GM21786 (cell line): ENCODE measurements around the gene KNDC1.
"Not testable (repeated sequence)": the region's sequence is repeated elsewhere in the genome, so short reads cannot be mapped to it uniquely, and the experiment has no call there.

Experiments used
- ATAC-seq: cut with Tn5 transposase; IDR thresholded peaks from one replicate; pipeline ENCODE4 v1.9.1; 2021; ENCODE audit not compliant: unreplicated experiment

Gene KNDC1

DNA sequence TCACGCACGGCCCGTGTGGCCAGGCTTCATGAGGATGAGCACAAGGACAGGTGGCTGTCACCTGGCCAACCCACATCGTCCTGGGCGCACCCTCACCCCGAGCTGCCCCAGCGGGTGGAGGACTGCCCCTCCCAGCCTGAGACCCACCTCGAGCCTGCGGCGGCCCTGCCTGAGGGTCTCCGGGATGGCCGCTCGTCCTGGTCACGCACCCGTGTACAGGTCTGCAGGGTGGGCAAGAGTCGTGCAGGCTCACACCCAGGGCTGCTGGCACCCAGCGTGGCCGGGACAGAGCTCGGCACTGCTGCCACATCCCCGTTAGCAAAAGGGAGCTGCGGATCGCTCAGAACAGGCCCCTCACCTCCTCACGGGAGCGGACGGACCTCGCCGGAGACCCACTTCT lies 55.6 kb downstream of the KNDC1 start:
- no peak for ATAC-seq

DNA sequence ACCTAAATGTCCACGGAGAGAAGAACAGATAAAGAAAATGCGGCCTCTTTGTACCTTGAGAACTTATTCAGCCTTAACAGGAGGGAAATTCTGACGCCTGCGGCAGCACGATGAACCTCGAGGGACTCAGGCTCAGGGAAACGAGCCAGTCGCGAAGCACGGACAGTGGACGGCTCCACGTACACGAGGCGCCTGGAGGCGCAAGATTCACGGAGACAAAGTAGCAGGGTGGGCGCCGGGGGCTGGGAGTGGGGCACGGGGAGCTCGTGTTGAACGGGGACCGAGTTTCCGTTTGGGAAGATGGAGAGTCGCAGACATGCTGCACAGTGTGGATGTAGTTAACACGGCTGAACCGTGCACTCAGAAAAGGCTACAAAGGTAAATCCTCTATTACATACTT lies 56.8 kb downstream of the KNDC1 start:
- no peak for ATAC-seq

DNA sequence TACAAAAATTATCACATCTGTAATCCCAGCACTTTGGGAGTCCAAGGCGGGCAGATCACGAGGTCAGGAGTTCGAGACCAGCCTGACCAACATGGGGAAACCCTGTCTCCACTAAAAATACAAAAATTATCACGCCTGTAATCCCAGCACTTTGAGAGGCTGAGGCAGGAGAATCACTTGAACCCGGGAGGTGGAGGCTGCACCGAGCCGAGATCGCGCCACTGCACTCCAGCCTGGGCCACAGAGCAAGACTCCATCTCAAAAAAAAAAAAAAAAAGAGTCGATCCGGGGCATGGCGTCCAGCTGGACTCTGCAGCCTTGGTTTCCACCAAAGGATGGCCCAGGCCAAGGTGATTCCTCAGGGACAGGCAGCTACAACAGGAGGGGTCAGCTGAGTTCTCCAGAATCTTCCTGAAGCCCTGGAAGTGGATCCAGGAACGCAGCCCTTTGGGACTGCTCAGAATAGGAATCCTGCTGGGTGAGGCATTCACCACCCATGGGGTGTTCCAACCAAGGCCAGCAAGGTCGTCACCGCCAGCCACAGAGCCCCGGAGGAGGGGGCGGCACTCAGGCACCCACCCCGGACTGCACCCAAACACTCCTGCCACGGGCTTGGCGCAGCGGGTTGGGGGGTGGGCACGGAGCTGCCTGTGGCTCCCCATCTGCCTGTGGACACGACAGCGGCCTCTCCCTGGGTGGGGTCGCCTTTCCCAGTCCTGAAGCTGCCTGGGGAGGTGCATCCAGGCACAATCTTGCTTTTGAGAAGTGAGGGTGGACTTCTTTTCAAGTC lies 58.0 kb downstream of the KNDC1 start:
- ATAC-seq: no peak

DNA sequence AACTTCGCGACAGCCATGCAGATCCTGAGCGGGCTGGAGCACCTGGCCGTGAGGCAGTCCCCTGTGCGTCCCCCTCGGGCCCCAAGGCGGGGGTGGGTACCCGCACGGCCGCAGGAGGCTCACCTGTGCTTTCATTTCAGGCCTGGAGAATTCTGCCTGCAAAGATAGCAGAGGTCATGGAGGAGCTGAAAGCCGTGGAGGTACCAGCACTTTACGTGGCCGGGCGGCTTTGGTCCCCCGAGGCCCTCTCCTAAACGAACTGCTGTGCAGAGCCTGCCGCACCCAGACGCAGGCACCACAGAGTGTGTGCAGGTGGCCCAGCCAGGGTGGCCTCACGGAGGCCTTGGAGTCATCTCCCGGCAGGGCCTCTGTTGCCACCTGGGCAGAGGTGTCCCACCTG lies 58.9 kb downstream of the KNDC1 start:
- no peak for ATAC-seq

DNA sequence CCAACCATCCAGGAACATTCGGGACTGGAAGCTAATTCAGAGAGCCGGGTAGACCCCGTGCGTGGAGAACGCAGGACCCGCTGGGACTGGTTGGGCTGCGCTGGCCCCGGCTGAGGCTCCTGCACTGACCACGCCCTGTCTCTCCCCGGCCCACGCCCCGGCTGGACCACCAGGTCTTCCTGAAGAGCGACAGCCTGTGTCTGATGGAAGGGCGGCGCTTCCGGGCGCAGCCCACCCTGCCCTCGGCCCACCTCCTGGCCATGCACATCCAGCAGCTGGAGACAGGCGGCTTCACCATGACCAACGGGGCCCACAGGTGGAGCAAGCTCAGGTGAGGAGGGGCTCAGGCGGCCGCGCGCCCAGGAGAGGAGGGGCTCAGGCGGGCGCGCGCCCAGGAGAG lies 59.8 kb downstream of the KNDC1 start:
- no peak for ATAC-seq

DNA sequence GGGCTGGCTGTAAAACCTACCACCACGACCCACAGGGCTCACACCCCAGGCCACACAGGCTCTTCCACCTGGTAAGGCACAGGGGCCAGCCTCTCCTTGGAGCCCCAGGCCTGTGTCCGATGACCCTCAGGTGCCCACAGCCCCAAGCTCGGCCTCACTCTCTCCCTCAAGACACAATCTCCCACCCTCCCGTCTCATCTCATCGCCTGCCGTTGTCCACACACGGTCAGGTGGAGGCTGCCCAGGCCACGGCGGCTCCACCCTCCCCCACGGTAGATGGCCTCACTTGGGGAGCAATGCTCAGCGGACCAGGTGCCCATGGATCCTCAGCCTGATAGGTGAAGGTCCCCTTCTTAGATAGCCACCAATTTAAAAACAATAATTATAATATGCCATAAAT lies 61.3 kb downstream of the KNDC1 start:
- ATAC-seq: no peak

DNA sequence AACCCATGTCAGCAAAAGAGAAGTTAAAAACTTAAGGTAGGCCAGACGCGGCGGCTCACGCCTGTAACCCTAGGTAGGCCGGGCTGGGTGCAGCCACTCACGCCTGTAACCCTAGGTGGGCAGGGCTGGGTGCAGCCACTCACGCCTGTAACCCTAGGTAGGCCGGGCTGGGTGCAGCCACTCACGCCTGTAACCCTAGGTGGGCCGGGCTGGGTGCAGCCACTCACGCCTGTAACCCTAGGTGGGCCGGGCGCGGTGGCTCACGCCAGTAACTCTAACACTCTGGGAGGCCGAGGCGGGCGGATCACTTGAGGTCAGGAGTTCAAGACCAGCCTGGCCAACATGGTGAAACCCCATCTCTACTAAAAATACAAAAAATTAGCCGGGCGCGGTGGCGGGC lies 61.7 kb downstream of the KNDC1 start:
- not testable (repeated sequence) for ATAC-seq

DNA sequence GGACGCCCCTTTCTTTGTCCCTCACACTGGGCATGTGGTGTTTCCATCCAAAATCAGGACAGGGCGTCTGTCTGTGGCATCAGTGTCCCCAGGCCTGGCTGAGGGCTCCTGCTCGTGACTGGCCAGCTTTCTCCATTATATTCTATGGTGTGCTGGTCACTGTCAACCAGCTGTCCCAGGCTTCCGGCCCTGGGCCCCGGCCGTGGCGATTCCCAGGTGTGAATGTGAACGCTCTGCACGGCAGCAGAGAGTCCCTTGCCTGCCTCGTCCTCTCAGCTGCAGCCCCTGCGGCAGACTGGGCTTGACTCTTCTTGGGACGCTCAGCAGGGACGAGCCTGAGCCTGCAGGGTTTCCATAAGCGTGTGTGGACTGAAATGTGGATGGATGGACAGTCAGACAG lies 64.1 kb downstream of the KNDC1 start:
- ATAC-seq: no peak

DNA sequence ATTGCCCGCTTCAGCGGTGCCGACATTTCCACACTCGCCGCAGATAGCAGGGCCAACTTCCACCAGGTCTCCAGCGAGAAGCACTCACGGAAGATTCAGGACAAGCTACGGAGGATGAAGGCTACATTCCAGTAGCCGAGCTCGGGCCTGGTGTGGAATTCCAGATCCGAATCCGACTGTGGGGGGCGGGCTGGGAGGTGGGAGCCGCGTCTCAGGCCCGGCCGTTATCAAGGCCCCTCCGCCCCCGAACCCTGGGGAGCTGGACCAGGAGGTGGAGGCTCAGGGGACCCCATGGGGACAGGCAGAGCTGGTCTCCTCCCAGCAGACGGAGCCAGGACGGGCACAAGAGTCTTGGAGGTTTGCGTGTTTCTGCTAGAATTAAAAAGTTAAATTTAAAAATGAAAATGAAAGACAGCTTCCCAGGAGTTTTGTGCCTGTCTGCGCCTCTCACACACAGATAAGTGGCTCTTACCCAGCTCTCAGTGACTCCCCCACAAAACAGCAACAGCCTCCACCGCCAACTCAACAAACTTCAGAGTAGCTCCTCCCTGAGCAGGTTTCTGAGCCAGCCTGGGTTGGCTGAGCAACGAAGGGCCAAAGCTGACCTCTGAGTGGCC lies 64.8 kb downstream of the KNDC1 start:
- ATAC-seq: no peak

DNA sequence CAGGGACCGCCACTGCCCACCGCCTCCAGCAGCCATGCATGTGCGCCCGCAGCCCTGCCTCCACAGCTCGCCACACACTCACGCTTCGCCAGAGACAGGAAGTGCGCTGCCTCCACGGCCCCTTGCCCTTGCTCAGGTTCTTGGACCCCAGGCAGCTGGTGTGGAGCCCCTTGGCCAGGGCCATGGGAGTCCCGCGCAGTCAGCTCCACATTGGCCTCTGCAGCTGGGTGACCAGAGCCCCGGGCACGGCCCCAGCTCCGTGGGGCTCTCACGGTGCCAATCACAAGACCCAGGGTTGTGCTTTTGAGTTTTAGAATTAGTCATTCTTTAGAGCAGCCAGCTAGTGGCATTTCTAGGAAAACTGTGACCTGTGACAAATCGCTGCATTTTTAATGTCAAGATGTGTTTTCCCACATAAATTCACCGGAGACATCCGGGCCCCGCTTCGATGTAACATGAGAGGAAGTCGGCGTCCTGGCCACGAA lies 65.7 kb downstream of the KNDC1 start:
- ATAC-seq: no peak

DNA sequence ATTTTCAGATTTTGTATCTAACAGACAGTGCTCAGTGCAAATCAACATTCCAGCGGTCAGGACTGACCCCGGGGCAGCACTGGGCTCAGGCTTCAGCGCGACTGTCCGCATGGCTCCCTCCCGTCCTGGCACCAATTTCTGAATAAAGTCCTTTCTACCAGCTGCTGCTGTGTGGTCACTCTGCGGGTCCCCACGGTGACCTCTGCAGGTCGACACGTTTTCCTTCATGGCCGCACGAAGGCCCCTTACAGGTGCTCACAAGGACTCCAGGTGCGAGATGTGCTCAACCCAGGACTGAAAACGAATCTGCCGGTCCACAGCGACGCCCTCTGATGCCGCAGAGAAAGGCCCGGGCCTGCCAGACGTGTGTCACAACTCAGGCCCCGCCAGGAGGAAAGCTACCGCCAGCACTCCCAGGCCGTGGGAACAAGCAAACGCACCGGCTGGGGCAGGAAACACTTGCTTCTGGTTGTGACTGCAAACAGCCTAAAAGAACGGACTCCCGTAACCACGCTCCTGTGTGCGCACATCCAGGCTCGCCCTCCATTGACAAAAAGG lies 66.3 kb downstream of the KNDC1 start:
- ATAC-seq: no peak

DNA sequence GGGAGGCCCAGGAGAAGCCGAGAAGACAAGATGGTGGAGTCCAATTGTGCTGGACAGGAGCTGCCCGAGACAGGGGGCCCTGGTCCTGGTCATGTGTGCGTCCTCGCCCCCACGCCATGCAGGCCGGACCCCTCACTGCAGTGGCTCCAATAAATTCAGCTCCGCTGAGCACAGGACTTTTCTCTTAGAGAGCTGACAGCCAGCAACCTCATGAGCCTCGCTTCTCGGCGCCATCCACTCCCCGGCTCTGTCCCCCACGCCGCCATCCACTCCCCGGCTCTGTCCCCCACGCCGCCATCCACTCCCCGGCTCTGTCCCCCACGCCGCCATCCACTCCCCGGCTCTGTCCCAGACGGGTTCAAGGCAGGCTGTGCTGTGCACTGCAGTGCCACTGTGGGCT lies 67.2 kb downstream of the KNDC1 start:
- no peak for ATAC-seq

DNA sequence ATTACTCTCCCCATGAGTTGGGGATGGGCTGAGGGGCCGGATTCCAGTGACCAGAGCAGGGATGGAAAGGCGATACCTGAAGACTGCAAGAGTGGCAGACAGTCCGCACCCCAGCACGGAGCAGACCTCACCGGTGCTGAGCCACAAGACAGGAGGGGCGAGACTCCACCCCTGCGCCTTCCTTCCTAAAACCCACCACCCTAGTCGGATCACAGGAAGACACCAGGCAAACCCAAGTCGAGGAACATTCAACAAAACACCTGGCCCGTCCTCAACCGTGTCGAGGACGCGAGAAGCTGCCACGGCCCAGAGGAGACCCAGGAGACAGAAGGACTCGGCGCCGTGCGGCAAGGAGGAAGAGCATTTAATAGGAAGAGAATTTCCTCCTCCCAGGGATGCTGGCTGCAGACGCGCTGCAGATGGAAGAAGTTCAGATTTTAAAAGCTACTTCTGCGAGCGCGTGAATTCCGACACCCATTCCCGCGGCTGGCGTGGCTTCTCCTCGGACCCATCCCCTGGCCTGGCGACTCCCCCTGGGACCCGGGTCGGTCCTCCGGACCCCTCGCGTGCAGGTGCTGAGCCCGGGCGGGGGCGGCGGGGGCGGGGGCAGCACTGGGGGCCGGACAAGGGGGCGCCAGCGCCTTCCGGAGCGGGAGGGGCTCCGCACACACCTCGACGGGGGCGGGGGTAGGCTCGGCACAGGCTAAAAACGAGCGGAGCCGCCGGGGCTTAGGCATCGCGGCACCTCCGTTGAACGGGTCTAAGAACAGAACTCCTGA lies 69.4 kb downstream of the KNDC1 start:
- no peak for ATAC-seq

DNA sequence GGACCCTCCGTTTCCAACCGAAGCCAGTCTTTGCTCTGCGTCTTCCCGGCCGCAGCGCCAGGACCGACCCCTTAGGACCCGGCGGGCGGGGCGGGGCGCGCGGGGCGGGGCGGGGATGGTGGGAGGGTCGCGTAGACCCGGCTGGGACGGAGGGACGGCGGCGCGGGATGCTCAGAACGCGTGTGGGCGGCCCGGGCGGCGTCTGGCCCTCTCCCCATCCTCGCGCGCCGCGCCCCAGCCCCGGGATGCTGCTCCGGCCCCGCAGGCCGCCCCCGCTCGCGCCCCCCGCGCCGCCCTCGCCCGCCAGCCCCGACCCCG lies 70.0 kb downstream of the KNDC1 start, which contains the start of gene UTF1:
UTF1 (plus strand) TSS at position 174 of the 318 bp plus-strand sequence; CDS start at position 246, 72 bp downstream.
- ATAC-seq: no peak

DNA sequence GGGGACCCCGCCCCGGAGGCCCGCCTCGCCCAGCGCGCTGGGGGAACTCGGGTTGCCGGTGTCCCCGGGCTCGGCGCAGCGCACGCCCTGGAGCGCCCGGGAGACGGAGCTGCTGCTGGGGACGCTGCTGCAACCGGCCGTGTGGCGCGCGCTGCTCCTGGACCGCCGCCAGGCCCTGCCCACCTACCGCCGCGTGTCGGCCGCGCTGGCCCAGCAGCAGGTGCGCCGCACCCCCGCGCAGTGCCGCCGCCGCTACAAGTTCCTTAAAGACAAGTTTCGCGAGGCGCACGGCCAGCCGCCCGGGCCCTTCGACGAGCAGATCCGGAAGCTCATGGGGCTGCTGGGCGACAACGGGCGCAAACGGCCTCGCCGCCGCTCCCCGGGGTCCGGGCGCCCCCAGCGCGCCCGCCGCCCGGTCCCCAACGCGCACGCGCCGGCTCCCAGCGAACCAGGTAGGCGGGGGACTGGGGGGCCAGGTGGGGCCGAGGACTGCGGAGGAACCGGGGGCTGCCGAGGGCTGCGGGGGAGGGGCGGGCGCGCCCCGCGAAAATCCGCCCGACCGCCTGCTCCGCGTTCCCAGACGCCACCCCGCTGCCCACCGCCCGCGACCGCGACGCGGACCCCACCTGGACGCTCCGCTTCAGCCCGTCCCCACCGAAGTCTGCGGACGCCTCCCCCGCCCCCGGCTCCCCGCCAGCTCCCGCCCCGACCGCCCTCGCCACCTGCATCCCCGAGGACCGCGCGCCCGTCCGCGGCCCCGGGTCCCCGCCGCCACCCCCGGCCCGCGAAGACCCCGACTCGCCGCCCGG lies 70.6 kb downstream of the KNDC1 start:
- ATAC-seq: no peak

DNA sequence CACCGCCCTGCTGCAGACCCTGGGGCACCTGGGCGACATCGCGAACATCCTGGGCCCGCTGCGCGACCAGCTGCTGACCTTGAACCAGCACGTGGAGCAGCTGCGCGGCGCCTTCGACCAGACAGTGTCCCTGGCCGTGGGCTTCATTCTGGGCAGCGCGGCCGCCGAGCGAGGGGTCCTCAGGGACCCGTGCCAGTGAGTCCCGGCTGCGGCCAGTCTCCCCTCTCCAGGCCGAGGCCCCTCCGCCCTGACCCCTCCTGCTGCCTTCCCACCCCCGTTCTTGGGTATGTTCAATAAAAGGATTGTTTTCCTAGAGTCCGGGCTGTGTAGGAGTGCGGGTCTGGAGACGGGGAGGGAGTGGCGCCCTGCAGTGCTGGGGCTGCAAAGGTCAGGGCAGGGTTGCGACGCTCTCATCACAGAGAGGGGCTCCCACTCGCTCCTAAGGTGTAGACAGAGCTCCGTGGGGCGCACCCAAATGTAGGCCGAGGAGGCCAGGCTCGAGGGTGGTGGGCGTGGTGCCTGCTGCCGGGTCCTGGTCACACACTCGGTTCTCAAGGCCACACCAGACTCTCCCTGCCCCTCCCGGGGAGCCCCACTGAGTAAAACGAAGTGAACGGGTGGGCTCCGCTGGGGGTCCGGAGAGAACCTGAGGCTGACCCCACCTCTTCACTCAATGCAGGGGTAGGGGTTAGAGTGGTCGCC lies 71.4 kb downstream of the KNDC1 start:
- ATAC-seq: no peak

DNA sequence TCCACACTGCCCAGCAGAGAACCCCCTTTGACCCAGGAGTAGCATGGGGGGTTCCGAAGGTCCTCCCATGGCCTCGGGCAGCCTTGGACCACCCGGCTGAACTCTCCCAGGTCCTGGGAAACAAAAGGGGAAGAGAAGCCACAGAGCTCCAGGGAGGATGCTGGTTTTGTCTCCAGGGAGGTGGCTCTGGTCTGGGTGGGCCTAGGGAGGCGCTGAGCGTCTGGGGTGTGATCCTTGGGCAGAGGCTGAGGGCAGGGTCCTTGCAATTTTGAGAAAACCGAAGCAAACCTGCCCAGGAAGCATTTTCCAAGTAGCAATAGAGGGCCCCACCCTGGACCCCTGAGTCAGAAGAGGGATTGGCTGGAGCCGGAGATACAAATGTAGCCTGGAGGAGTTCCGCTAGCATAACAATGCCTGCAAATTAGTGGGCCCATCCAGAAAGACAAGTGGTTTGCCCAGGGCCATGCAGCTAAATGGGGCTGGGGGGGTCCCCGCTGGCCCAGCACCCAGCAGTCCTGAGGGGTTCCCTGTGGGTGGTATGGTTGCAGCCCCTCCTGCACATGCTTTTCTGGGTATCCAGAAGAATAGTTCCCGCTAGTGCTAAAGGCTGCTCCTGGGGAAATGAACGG lies 72.0 kb downstream of the KNDC1 start:
- no peak for ATAC-seq

DNA sequence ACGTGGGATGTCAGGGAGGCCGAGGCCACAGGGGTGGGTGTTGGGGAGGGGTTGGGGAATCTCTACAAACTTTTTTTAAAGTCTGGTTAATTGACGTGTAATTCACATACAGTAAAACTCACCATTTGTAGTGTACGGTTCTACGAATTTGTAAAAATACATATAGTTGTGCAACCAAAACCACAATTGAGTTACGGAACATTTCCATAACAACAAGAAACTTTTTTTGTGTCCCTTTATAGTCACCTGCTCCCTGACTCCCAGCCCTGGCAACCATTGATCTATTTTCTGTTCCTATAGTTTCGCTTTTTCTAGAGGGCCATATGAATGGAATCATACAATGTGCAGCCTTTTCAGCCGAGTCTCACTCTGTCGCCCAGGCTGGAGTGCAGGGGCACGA lies 74.8 kb downstream of the KNDC1 start:
- not testable (repeated sequence) for ATAC-seq

DNA sequence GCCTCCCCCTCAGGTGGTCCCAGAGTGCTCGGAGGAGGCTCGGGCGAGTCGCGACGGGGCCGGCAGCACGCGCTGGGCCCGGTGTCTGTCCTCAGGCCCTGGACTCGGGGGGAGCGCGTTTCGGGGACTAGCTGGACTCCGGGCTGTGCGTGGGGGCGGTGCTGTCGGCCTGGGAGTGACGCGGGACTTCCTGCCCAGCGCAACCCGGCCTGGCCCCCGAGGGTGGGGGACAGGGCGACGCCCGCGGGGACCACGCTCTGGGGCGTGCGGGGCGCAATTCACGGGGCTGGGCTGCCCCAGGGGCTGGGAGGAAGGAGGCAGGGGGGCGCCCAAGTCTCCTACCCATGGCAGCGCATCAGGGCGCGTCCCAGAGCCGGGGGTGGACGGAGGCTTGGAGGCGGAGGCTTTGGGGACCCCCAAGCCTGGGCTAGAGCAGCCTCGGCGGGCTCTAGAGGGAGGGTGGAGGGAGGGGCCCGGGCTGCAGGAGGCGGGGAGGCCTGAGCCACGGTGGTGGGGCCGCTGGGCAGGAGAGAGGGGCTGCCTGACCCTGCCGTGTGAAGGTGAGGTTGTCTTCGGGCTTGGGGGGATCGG lies 75.3 kb downstream of the KNDC1 start:
- ATAC-seq: no peak
